Measurements from ENCODE around the gene TMEM18.

GRCh38 chr2:696463-696862 lies 19.3 kb upstream of the TMEM18 start:
- TF ChIP-seq CTCF (IDR thresholded peaks at IDR 0.05) (no peak), JUND (IDR thresholded peaks at IDR 0.05) (no peak)

Data from SK-N-SH (cell line).